ENCODE measurements around the gene CYP4F2. TPM values are rescaled to one million over a fixed set of nuclear protein-coding genes. Genes with fewer than 3 reads are reported as not detected.
"Not testable (repeated sequence)": the region's sequence is repeated elsewhere in the genome, so short reads cannot be mapped to it uniquely, and the experiment has no call there.

Gene CYP4F2
- total and polyA plus RNA-seq, 4 donors = 7.7 to 186 (median 85.2) TPM

DNA sequence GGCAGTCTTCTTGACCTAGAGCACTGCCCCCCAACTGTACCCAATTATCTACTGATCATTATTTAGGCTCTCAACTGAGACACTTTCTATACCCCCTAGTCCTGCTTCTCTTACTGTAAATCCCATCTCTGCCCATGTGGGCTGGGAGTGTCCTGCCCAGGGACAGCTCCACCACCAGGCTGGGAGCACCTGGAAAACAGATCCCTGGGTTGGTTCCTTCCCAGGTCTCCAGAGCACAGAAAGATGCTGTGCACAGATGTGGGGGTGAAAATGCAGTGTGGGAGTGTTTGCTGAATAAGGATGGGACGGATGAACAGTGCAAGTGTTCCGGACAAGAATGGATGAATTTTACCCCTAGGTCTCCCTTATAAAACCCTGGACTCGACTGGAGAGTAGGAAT is 12.7 kb downstream of the CYP4F2 start:
- H3K27ac ChIP-seq (ENCODE audit: low read depth in 1 of 2, low read length in 2 of 2) = no peak overlapping the region
- no peak overlapping the region for H3K9ac ChIP-seq (ENCODE audit: low read depth in 1 of 2, low read length in 2 of 2)
- no peak overlapping the region for H3K4me3 ChIP-seq (ENCODE audit: low read depth in 1 of 3, low read length in 3 of 3)
- WGBS = 83% methylated on average over 3 of the region's 3 CpGs
- DNase-seq (ENCODE audit: low spot score) = no peak
- H3K27me3 ChIP-seq (ENCODE audit: control insufficient read depth in 4 of 4, insufficient read depth in 4 of 4, low read length in 3 of 4) = no peaks in the 10 kb centered on the region
- H3K36me3 ChIP-seq (ENCODE audit: control insufficient read depth in 4 of 4, insufficient read depth in 3 of 4, low read depth in 1 of 4, low read length in 3 of 4) = peaks cover 0 to 43% (median 15%) of the 10 kb centered on the region in 4 donors
- H3K4me1 ChIP-seq (ENCODE audit: control insufficient read depth in 4 of 4, insufficient read depth in 4 of 4, low read length in 3 of 4) = no peaks in the 10 kb centered on the region
- H3K9me3 ChIP-seq (ENCODE audit: control insufficient read depth in 4 of 4, low read length in 3 of 4) = no peaks in the 10 kb centered on the region
- TF ChIP-seq, protein P1, sequence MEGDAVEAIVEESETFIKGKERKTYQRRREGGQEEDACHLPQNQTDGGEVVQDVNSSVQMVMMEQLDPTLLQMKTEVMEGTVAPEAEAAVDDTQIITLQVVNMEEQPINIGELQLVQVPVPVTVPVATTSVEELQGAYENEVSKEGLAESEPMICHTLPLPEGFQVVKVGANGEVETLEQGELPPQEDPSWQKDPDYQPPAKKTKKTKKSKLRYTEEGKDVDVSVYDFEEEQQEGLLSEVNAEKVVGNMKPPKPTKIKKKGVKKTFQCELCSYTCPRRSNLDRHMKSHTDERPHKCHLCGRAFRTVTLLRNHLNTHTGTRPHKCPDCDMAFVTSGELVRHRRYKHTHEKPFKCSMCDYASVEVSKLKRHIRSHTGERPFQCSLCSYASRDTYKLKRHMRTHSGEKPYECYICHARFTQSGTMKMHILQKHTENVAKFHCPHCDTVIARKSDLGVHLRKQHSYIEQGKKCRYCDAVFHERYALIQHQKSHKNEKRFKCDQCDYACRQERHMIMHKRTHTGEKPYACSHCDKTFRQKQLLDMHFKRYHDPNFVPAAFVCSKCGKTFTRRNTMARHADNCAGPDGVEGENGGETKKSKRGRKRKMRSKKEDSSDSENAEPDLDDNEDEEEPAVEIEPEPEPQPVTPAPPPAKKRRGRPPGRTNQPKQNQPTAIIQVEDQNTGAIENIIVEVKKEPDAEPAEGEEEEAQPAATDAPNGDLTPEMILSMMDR (IDR thresholded peaks at IDR 0.05; ENCODE audit: low read depth, low read length, missing input control) = no peak
- TF ChIP-seq JUND (IDR thresholded peaks at IDR 0.05) (no peak), GABPA (IDR thresholded peaks at IDR 0.05 in 1 of 2, conservative IDR thresholded peaks at IDR 0.05 in 1 of 2) (no peak), EGR1 (IDR thresholded peaks at IDR 0.05; ENCODE audit: low read depth in 2 of 2) (no peak), HNF4A (conservative IDR thresholded peaks at IDR 0.05) (no peak), HNF4G (IDR thresholded peaks at IDR 0.05) (no peak)
- TF ChIP-seq, protein P2, sequence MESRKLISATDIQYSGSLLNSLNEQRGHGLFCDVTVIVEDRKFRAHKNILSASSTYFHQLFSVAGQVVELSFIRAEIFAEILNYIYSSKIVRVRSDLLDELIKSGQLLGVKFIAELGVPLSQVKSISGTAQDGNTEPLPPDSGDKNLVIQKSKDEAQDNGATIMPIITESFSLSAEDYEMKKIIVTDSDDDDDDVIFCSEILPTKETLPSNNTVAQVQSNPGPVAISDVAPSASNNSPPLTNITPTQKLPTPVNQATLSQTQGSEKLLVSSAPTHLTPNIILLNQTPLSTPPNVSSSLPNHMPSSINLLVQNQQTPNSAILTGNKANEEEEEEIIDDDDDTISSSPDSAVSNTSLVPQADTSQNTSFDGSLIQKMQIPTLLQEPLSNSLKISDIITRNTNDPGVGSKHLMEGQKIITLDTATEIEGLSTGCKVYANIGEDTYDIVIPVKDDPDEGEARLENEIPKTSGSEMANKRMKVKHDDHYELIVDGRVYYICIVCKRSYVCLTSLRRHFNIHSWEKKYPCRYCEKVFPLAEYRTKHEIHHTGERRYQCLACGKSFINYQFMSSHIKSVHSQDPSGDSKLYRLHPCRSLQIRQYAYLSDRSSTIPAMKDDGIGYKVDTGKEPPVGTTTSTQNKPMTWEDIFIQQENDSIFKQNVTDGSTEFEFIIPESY (IDR thresholded peaks at IDR 0.05) = no peak

DNA sequence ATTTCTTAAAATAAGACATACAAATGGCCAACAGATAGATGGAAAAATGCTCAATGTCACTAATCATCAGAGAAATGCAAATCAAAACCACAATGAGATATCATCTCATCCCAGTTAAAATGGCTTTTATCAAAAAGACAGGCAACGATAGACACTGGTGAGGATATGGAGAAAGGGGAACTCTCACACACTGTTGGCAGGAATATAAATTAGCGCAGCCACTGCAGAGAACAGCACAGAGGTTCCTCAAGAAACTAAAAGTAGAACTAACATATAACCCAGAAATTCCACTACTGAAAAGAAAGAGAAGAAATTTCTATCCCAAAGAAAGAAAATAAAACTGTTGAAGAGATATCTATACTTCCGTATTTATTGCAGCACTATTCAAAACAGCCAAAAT is 14.5 kb downstream of the CYP4F2 start:
- DNase-seq (ENCODE audit: low spot score); H3K27ac ChIP-seq (ENCODE audit: low read depth in 1 of 2, low read length in 2 of 2); H3K27me3 ChIP-seq (ENCODE audit: control insufficient read depth in 4 of 4, insufficient read depth in 4 of 4, low read length in 3 of 4); H3K4me1 ChIP-seq (ENCODE audit: control insufficient read depth in 4 of 4, insufficient read depth in 4 of 4, low read length in 3 of 4); H3K9ac ChIP-seq (ENCODE audit: low read depth in 1 of 2, low read length in 2 of 2); H3K9me3 ChIP-seq (ENCODE audit: control insufficient read depth in 4 of 4, low read length in 3 of 4); H3K4me3 ChIP-seq (ENCODE audit: low read depth in 1 of 3, low read length in 3 of 3): not testable (repeated sequence)
- peaks cover 0 to 42% (median 20%) of the 10 kb centered on the region in 4 donors for H3K36me3 ChIP-seq (ENCODE audit: control insufficient read depth in 4 of 4, insufficient read depth in 3 of 4, low read depth in 1 of 4, low read length in 3 of 4)
- 82% methylated on average over 3 of the region's 3 CpGs for WGBS

DNA sequence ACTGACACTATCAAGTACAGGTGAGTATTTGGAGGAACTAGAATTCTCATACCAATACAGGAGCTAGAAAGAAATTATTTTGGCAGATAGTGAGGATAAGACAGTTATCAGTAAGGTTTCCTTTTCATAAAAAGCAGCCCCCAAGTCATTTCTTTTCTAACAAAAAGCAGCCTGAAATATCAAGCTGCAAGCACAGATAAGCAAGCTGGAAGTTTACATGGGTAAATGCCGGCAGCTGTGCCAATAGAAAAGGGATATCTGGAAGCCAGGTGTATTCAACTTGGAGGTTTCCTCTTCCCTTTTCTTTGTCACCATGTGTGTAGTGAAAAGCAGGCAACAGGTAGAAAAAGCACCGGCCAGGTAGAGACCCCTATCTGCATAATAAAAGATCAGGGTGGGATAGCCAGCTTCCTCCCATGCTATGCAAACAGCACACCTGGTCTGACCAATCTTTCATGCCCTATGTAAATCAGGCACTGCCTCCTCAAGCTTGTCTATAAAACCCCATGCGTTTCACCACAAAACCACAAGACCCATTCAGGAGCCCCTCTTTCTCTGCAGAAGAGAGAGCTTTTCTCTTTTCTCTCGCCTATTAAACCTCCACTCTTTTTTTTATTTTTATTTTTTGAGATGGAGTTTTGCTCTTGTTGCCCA is 22.9 kb downstream of the CYP4F2 start:
- H3K36me3 ChIP-seq (ENCODE audit: control insufficient read depth in 4 of 4, insufficient read depth in 3 of 4, low read depth in 1 of 4, low read length in 3 of 4) = peaks cover 0 to 15% (median 6%) of the 10 kb centered on the region in 4 donors
- peaks cover 2 to 5% (median 3%) of the 10 kb centered on the region in 4 donors for H3K4me1 ChIP-seq (ENCODE audit: control insufficient read depth in 4 of 4, insufficient read depth in 4 of 4, low read length in 3 of 4)
- 57% methylated on average over 4 of the region's 4 CpGs for WGBS
- no peak overlapping the region for H3K9ac ChIP-seq (ENCODE audit: low read depth in 1 of 2, low read length in 2 of 2)
- no peak overlapping the region for H3K27ac ChIP-seq (ENCODE audit: low read depth in 1 of 2, low read length in 2 of 2)
- H3K27me3 ChIP-seq (ENCODE audit: control insufficient read depth in 4 of 4, insufficient read depth in 4 of 4, low read length in 3 of 4) = no peaks in the 10 kb centered on the region
- no peaks in the 10 kb centered on the region for H3K9me3 ChIP-seq (ENCODE audit: control insufficient read depth in 4 of 4, low read length in 3 of 4)
- H3K4me3 ChIP-seq (ENCODE audit: low read depth in 1 of 3, low read length in 3 of 3) = no peak overlapping the region
- no peak for DNase-seq (ENCODE audit: low spot score)
- TF ChIP-seq EGR1 (IDR thresholded peaks at IDR 0.05; ENCODE audit: low read depth in 2 of 2) (no peak), FOXA2 (IDR thresholded peaks at IDR 0.05) (no peak), NR2F2 (IDR thresholded peaks at IDR 0.05) (no peak), HNF4G (IDR thresholded peaks at IDR 0.05) (no peak), RXRA (IDR thresholded peaks at IDR 0.05) (no peak), YY1 (IDR thresholded peaks at IDR 0.05) (no peak)
- TF ChIP-seq, protein P3, sequence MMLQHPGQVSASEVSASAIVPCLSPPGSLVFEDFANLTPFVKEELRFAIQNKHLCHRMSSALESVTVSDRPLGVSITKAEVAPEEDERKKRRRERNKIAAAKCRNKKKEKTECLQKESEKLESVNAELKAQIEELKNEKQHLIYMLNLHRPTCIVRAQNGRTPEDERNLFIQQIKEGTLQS (IDR thresholded peaks at IDR 0.05) = no peak
- TF ChIP-seq, protein P4, sequence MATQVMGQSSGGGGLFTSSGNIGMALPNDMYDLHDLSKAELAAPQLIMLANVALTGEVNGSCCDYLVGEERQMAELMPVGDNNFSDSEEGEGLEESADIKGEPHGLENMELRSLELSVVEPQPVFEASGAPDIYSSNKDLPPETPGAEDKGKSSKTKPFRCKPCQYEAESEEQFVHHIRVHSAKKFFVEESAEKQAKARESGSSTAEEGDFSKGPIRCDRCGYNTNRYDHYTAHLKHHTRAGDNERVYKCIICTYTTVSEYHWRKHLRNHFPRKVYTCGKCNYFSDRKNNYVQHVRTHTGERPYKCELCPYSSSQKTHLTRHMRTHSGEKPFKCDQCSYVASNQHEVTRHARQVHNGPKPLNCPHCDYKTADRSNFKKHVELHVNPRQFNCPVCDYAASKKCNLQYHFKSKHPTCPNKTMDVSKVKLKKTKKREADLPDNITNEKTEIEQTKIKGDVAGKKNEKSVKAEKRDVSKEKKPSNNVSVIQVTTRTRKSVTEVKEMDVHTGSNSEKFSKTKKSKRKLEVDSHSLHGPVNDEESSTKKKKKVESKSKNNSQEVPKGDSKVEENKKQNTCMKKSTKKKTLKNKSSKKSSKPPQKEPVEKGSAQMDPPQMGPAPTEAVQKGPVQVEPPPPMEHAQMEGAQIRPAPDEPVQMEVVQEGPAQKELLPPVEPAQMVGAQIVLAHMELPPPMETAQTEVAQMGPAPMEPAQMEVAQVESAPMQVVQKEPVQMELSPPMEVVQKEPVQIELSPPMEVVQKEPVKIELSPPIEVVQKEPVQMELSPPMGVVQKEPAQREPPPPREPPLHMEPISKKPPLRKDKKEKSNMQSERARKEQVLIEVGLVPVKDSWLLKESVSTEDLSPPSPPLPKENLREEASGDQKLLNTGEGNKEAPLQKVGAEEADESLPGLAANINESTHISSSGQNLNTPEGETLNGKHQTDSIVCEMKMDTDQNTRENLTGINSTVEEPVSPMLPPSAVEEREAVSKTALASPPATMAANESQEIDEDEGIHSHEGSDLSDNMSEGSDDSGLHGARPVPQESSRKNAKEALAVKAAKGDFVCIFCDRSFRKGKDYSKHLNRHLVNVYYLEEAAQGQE (IDR thresholded peaks at IDR 0.05) = no peak
- TF ChIP-seq, protein P1 (IDR thresholded peaks at IDR 0.05; ENCODE audit: low read depth, low read length, missing input control) = no peak
- TF ChIP-seq, protein P2 (IDR thresholded peaks at IDR 0.05) = no peak
- TF ChIP-seq, protein P5, sequence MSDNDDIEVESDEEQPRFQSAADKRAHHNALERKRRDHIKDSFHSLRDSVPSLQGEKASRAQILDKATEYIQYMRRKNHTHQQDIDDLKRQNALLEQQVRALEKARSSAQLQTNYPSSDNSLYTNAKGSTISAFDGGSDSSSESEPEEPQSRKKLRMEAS (IDR thresholded peaks at IDR 0.05) = no peak

Measured in liver (tissue), 9 donors.